ENCODE results near the gene PKP4.

Gene PKP4

GRCh38 chr2:158616480-158617000, 159.8 kb downstream of the PKP4 start:
- DNase-seq (ENCODE audit: low read depth, low spot score) = no peak
- WGBS (ENCODE audit: insufficient coverage, insufficient read length) = no CpG with 5 or more reads among the region's 3 CpGs

DNA sequence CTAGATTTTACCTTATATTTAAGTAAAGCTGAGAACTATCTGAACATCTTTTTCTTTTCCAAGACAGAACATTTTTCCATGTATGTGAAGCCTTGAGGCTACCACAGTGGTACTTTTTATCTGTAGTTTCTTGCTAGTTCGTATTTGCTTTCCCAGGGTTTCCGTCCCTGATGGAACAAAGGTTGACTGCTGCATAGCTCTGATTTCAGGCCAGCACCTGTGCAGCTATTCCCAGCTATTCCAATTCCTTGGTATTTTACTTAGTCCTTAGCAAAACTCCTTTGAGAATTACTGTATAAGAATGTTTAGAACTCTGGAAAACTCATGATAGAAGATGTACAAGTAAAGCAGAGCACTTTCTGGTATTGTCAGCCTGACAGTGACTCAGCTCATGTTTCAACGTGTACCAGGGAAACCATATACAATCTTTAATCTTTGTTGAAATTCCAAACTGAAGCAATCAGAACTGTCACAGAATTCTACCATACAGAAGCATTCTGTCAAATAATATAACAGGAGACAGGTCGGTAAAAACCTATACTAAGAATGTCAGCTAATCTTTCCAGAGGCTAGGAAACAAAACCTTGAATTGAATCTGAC, 162.2 kb downstream of the PKP4 start:
- Histone ChIP-seq H3K27ac (ENCODE audit: low read length) (no peak overlapping the region), H3K4me1 (ENCODE audit: control insufficient read depth, insufficient read depth, low read length) (no peaks in the 10 kb centered on the region), H3K27me3 (ENCODE audit: control insufficient read depth, insufficient read depth, low read length) (no peaks in the 10 kb centered on the region), H3K9me3 (ENCODE audit: control insufficient read depth, insufficient read depth, low read length) (no peaks in the 10 kb centered on the region), H3K4me3 (ENCODE audit: low read length) (no peak overlapping the region), H3K36me3 (ENCODE audit: control insufficient read depth, insufficient read depth, low read length) (no peaks in the 10 kb centered on the region; the same call in 1 of the 2 replicates)
- no CpG with 5 or more reads among the region's 4 CpGs for WGBS (ENCODE audit: insufficient coverage, insufficient read length)
- DNase-seq (ENCODE audit: low read depth, low spot score) = no peak

More at GRCh38 chr2:158616480-158617000, 159.8 kb downstream of the PKP4 start:
- H3K27ac ChIP-seq (ENCODE audit: low read length) = no peak overlapping the region
- no peaks in the 10 kb centered on the region for H3K4me1 ChIP-seq (ENCODE audit: control insufficient read depth, insufficient read depth, low read length)
- H3K36me3 ChIP-seq (ENCODE audit: control insufficient read depth, insufficient read depth, low read length) = no peaks in the 10 kb centered on the region; the same call in 1 of the 2 replicates
- H3K27me3 ChIP-seq (ENCODE audit: control insufficient read depth, insufficient read depth, low read length) = no peaks in the 10 kb centered on the region
- no peak overlapping the region for H3K4me3 ChIP-seq (ENCODE audit: low read length)
- no peaks in the 10 kb centered on the region for H3K9me3 ChIP-seq (ENCODE audit: control insufficient read depth, insufficient read depth, low read length)

- Histone ChIP-seq H3K36me3 (ENCODE audit: control insufficient read depth, insufficient read depth, low read length) (no peaks in the 10 kb centered on the region; the same call in 1 of the 2 replicates), H3K9me3 (ENCODE audit: control insufficient read depth, insufficient read depth, low read length) (no peaks in the 10 kb centered on the region), H3K27me3 (ENCODE audit: control insufficient read depth, insufficient read depth, low read length) (no peaks in the 10 kb centered on the region), H3K4me3 (ENCODE audit: low read length) (no peak overlapping the region), H3K27ac (ENCODE audit: low read length) (no peak overlapping the region), H3K4me1 (ENCODE audit: control insufficient read depth, insufficient read depth, low read length) (no peaks in the 10 kb centered on the region)
- DNase-seq (ENCODE audit: low read depth, low spot score) = no peak
- no CpG with 5 or more reads among the region's 2 CpGs for WGBS (ENCODE audit: insufficient coverage, insufficient read length)
These were observed 162.7 kb downstream of the PKP4 start for GRCh38 chr2:158619496-158619895.

DNA sequence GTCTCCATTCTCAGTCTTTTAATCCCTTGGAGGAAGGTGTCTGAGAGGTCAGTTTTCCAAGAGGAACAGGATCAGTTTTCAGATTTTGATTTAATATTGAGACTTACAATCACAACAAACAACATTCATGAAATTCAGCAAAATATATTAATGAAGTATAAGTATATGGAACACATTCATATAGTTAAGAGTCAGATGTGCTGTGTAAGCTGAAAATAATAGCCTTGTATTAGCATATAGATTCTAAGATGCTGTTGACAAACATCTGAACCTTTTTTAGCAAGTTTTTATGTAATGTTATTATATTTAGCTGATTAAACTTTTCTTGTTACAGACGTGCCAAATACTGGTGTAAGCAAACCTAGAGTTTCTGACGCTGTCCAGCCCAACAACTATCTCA, 163.9 kb downstream of the PKP4 start:
- Histone ChIP-seq H3K4me3 (ENCODE audit: low read length) (no peak overlapping the region), H3K27ac (ENCODE audit: low read length) (no peak overlapping the region), H3K36me3 (ENCODE audit: control insufficient read depth, insufficient read depth, low read length) (peaks cover 2% of the 10 kb centered on the region; the same call in 1 of the 2 replicates), H3K9me3 (ENCODE audit: control insufficient read depth, insufficient read depth, low read length) (no peaks in the 10 kb centered on the region), H3K4me1 (ENCODE audit: control insufficient read depth, insufficient read depth, low read length) (no peaks in the 10 kb centered on the region), H3K27me3 (ENCODE audit: control insufficient read depth, insufficient read depth, low read length) (no peaks in the 10 kb centered on the region)
- no CpG with 5 or more reads among the region's 2 CpGs for WGBS (ENCODE audit: insufficient coverage, insufficient read length)
- DNase-seq (ENCODE audit: low read depth, low spot score) = no peak

DNA sequence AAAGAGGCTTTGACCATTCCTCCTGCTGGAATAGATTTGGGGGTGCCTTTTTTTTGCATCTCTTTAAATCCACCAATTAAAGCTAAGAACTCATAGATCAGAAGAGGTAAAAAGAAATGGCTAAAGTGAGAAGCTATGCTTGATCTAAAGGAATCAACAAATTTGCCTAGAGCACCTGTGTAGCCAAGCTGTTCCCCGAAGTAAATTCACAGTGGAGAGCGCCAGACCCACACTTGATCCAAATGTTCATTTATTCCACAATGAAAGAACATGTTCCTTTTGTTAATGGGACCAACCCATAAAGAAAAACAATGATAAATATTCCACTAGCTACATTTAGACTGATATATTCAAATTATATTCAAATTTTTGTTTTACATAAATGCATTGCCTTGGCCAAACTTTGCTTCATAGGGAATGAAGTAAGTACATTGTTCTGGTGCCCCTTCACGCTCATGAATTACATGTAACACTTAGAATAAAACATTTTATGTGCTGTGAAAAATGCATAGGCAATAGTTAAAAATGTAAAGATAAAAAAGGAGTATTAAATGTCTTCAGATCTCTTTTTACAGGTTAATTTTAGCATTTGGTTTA, 167.4 kb downstream of the PKP4 start:
- H3K27me3 ChIP-seq (ENCODE audit: control insufficient read depth, insufficient read depth, low read length) = no peaks in the 10 kb centered on the region
- H3K27ac ChIP-seq (ENCODE audit: low read length) = no peak overlapping the region
- H3K36me3 ChIP-seq (ENCODE audit: control insufficient read depth, insufficient read depth, low read length) = peaks cover 2% of the 10 kb centered on the region; the same call in 1 of the 2 replicates
- DNase-seq (ENCODE audit: low read depth, low spot score) = no peak
- WGBS (ENCODE audit: insufficient coverage, insufficient read length) = no CpG with 5 or more reads among the region's 3 CpGs
- no peaks in the 10 kb centered on the region for H3K9me3 ChIP-seq (ENCODE audit: control insufficient read depth, insufficient read depth, low read length)
- H3K4me3 ChIP-seq (ENCODE audit: low read length) = no peak overlapping the region
- no peaks in the 10 kb centered on the region for H3K4me1 ChIP-seq (ENCODE audit: control insufficient read depth, insufficient read depth, low read length)

DNA sequence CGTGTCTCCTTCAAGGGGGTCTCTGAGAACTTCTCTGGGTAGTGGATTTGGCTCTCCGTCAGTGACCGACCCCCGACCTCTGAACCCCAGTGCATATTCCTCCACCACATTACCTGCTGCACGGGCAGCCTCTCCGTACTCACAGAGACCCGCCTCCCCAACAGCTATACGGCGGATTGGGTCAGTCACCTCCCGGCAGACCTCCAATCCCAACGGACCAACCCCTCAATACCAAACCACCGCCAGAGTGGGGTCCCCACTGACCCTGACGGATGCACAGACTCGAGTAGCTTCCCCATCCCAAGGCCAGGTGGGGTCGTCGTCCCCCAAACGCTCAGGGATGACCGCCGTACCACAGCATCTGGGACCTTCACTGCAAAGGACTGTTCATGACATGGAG, 168.2 kb downstream of the PKP4 start:
- no peak overlapping the region for H3K4me3 ChIP-seq (ENCODE audit: low read length)
- no peaks in the 10 kb centered on the region for H3K9me3 ChIP-seq (ENCODE audit: control insufficient read depth, insufficient read depth, low read length)
- DNase-seq (ENCODE audit: low read depth, low spot score) = no peak
- WGBS (ENCODE audit: insufficient coverage, insufficient read length) = no CpG with 5 or more reads among the region's 19 CpGs
- no peaks in the 10 kb centered on the region for H3K27me3 ChIP-seq (ENCODE audit: control insufficient read depth, insufficient read depth, low read length)
- H3K27ac ChIP-seq (ENCODE audit: low read length) = no peak overlapping the region
- peaks cover 2% of the 10 kb centered on the region; the same call in 1 of the 2 replicates for H3K36me3 ChIP-seq (ENCODE audit: control insufficient read depth, insufficient read depth, low read length)
- no peaks in the 10 kb centered on the region for H3K4me1 ChIP-seq (ENCODE audit: control insufficient read depth, insufficient read depth, low read length)

DNA sequence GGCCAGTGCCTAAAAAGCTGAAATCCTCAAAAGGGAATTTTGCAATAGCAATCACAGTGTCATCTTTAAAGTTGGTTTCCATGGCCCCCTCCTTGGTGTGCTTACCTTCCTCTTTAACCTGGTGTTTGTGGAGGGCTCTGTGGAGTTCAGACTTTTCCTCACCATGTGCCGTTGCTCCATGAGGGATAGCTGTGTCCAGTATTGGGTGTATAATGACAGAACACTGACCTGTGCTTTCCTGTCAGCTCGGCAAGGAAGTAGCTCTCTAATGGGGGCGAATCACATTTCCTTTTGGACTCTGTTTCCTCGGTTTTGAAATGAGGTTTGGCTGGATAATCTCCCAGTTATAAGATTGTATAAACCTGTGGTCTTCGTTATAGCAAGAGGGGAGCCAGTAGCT, 172.4 kb downstream of the PKP4 start:
- WGBS (ENCODE audit: insufficient coverage, insufficient read length) = no CpG with 5 or more reads among the region's 5 CpGs
- H3K4me1 ChIP-seq (ENCODE audit: control insufficient read depth, insufficient read depth, low read length) = no peaks in the 10 kb centered on the region
- H3K9me3 ChIP-seq (ENCODE audit: control insufficient read depth, insufficient read depth, low read length) = no peaks in the 10 kb centered on the region
- no peak for DNase-seq (ENCODE audit: low read depth, low spot score)
- peaks cover 2% of the 10 kb centered on the region; the same call in 1 of the 2 replicates for H3K36me3 ChIP-seq (ENCODE audit: control insufficient read depth, insufficient read depth, low read length)
- H3K4me3 ChIP-seq (ENCODE audit: low read length) = no peak overlapping the region
- H3K27ac ChIP-seq (ENCODE audit: low read length) = no peak overlapping the region
- no peaks in the 10 kb centered on the region for H3K27me3 ChIP-seq (ENCODE audit: control insufficient read depth, insufficient read depth, low read length)

DNA sequence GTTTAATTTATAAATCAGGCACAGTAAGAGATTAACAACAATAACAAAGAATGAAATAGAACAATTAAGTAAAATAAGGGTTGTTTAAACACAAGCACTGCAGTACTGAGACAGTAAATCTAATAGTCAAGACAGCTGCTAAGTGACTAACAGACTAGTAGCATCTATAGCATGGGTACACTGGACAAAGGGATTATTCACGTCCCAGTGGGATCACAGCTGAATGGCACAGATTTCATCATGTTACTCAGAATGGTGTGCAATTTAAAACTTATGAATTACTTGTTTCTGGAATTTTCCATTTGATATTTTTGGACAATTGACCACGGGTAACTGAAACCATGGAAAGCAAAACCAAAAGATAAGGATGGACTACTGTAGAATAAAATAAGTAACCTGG, 176.5 kb downstream of the PKP4 start:
- WGBS (ENCODE audit: insufficient coverage, insufficient read length) = no CpG with 5 or more reads among the region's 2 CpGs
- Histone ChIP-seq H3K4me1 (ENCODE audit: control insufficient read depth, insufficient read depth, low read length) (no peaks in the 10 kb centered on the region), H3K4me3 (ENCODE audit: low read length) (no peak overlapping the region), H3K9me3 (ENCODE audit: control insufficient read depth, insufficient read depth, low read length) (no peaks in the 10 kb centered on the region), H3K27me3 (ENCODE audit: control insufficient read depth, insufficient read depth, low read length) (no peaks in the 10 kb centered on the region), H3K36me3 (ENCODE audit: control insufficient read depth, insufficient read depth, low read length) (peaks cover 3% of the 10 kb centered on the region; the same call in 1 of the 2 replicates), H3K27ac (ENCODE audit: low read length) (no peak overlapping the region)
- no peak for DNase-seq (ENCODE audit: low read depth, low spot score)

- no CpG with 5 or more reads among the region's 5 CpGs for WGBS (ENCODE audit: insufficient coverage, insufficient read length)
- Histone ChIP-seq H3K4me1 (ENCODE audit: control insufficient read depth, insufficient read depth, low read length) (no peaks in the 10 kb centered on the region), H3K36me3 (ENCODE audit: control insufficient read depth, insufficient read depth, low read length) (peaks cover 3% of the 10 kb centered on the region; the same call in 1 of the 2 replicates)
These were observed 177.9 kb downstream of the PKP4 start for GRCh38 chr2:158634627-158635026.

DNA sequence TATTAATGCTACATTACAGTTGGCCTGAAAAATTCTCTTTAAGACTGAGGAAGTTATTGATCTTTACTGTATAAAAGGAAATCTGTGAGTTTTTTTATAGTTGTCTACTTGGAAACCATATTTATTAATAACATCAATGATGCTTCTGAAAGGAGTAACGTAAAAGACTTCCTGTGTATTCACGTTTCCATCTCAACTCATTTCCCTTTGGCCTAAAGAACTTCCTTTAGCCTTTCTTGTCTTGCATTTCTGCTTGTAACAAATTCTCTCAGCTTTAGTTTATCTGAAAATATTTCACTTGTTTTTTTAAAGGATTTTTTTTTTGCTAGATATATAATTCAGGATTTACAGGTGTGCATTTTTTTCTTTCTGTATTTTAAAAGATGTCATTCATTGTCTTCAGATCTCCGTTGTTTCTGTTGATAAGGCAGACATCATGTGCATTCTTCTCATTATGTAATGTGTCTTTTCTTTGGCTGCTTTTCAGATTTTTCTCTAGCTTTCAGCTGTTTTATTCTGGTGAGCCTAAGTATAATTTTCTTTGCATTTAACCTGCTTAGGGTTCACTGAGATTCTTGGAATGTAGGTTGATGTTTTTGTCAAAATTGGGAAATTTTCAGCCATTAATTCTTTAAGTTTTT, 179.3 kb downstream of the PKP4 start:
- peaks cover 5% of the 10 kb centered on the region; the same call in 1 of the 2 replicates for H3K36me3 ChIP-seq (ENCODE audit: control insufficient read depth, insufficient read depth, low read length)
- no peaks in the 10 kb centered on the region for H3K4me1 ChIP-seq (ENCODE audit: control insufficient read depth, insufficient read depth, low read length)
- no peaks in the 10 kb centered on the region for H3K9me3 ChIP-seq (ENCODE audit: control insufficient read depth, insufficient read depth, low read length)
- no peak overlapping the region for H3K4me3 ChIP-seq (ENCODE audit: low read length)
- H3K27ac ChIP-seq (ENCODE audit: low read length) = no peak overlapping the region
- WGBS (ENCODE audit: insufficient coverage, insufficient read length) = no CpG with 5 or more reads among the region's 3 CpGs
- no peak for DNase-seq (ENCODE audit: low read depth, low spot score)
- H3K27me3 ChIP-seq (ENCODE audit: control insufficient read depth, insufficient read depth, low read length) = no peaks in the 10 kb centered on the region

More at GRCh38 chr2:158634627-158635026, 177.9 kb downstream of the PKP4 start:
- H3K27ac ChIP-seq (ENCODE audit: low read length) = no peak overlapping the region
- no peak overlapping the region for H3K4me3 ChIP-seq (ENCODE audit: low read length)
- H3K27me3 ChIP-seq (ENCODE audit: control insufficient read depth, insufficient read depth, low read length) = no peaks in the 10 kb centered on the region
- H3K9me3 ChIP-seq (ENCODE audit: control insufficient read depth, insufficient read depth, low read length) = no peaks in the 10 kb centered on the region
- no peak for DNase-seq (ENCODE audit: low read depth, low spot score)
